LNCAP (cell line): ENCODE measurements around the gene STK33.

ENCODE experiments used
- CTCF ChIP-seq: fragments of 450-650 bp; IDR thresholded peaks from 2 replicates; pipeline ENCODE4 v1.5.1; 2017; ENCODE audit warnings: mild to moderate bottlenecking

STK33 gene

DNA sequence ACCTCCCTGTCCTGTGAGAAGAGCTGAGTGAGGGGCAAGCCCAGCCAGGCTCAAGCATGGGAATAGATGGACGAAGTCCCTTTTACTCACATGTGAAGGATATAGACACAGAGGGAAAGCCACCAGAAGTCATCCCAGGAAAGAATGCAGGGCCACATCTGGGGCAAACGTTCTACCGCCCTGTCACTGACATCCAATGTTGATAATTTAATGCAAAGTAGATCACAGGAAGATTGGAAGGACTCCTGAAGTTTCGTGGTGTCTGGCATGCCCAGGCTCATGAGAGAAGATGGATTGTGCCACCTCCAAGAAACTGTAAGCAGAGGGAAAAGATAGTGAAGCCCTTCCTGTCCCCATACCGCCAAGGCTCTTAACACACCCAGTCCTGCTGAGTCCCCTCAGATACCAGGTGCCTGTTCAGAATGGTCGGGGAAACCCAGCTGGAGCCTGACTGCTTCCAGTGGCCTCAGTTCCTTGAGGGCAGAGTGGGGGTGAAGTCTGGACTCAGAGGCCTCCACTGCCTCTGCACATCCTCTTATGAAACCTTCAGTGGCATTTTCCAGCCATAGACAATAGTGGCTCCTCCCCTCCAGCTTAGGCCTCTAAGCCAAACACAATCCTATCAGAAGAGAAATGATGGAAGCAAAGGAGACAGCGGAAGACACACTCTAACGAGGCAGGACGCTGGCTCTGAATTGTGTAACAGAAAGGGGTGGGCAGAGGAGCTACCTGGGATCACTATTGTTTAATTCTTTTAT lies 7.5 kb upstream of the STK33 start:
- TF ChIP-seq CTCF: no peak

- no peak for TF ChIP-seq CTCF
Measured at GRCh38 chr11:8598506-8598905, 4.5 kb upstream of the STK33 start.

DNA sequence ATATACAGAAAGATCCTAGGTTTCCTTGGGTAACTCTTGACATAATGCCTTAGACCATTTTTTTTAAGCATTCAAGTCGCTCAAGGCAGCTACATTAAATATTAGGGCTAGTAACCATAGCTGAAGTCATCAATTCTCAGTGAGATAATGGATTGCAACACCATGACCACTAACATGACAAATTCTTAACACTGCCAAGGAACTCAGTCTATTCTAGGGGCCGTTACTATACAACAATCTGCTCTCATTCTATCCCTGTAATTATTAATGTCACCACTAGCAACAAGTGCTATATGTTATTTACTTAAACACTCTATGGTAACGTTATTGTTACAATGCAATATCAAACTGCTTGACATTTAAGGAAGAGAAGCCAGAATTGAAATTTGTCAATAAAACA lies 3.2 kb upstream of the STK33 start:
- no peak for TF ChIP-seq CTCF

DNA sequence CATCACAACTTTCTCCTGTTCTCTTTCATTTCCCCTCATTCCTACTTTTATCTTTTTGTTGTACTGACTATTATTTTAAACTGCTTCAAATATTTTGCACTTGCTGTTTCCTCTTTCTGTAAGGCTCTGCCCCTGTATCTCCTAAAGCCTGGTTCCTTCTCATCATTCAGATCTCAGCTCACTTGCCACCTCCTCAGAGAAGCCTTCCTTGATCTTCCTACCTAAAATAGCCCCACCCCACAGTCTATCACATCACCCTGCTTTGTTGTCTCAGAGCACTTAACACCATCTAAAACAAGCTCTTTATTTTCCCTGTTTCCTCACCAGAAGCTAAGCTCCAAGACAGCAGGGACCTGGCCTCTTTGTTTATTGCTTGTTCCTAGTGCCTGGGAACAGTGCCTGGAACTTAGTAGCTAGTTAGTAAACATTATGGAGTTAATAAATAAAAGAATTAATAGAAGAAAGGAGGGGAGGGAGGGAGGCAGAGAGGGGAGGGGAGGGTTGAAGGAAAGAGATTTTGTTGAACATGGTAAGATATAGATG lies 2.5 kb upstream of the STK33 start:
- TF ChIP-seq CTCF: no peak

DNA sequence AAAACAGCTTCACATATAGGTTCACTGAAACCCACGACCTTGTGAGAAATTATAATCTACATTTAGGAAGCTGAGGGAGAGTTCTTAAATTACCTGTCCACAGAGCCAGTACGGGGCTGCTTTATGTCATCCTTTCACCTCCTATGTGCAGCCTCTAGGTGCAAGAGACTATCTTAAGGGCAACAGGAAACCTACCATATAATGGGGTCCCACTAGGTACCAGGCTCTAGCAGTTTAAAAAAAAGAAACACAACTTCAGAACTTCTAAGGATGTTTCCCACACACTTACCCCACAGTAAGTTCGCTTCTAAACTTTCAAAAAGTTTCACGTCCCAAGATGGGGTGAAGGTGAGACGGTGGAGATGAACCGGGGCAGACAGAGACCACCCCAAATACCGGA lies 573 bp downstream of the STK33 start:
- no peak for TF ChIP-seq CTCF

DNA sequence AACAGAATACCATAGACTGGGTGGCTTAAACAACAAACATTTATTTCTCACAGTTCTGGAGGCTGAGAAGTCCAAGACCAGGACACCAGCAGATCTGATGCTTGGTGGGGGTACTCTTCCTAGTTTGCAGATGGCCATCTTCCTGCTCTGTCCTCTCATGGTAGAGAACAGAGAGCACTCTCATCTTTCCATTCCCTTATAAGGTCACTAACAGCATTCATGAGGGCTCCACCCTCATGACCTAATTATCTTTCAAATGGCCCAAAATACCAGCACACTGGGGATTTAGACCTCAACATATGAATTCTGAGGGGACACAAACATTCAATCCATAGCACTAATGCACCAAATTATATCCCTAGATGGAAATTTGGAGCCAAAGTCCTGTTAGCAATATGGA lies 6.1 kb downstream of the STK33 start:
- no peak for TF ChIP-seq CTCF

DNA sequence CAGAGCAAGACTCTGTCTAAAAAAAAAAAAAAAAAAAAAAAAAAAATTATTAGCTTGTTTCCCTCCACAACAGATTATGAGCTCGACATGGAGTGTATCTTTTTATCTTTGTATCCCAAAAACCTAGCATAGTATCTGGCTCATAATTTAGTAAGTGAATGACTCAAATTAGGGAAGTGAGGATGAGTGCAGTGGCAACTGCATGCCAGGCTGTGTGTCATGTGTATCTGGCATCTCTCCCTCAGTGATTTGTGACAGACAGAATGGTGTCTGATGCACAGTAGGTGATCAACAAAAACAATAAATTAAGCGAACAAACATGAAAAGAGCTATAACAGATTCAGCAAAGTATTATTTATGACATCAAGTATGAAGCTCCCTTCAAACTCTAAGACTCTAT lies 7.2 kb downstream of the STK33 start:
- no peak for TF ChIP-seq CTCF

DNA sequence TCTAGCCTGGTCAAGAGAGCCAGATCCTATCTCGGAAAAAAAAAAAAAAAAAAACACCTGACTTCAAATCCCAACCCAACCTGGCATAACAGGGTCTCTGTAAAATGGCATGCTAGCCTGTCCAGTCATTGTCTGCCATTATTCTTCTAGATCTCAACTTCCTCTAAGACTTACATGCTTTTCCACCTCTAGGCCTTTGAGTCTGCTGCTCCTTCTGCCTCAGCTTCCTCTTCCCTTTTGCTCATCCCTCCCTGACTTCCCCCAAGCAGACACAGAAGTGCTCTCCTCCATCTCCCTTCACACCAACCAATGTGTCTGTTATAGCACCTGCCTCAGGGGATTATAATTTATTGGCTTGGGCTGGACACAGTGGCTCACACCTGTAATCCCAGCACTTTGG lies 7.8 kb downstream of the STK33 start:
- TF ChIP-seq CTCF: no peak
